GM18868 (cell line): ENCODE results near the gene GTPBP8.
A peak's percentile ranks its signal among the peaks of the same experiment; 100 is the strongest.
"Not testable (repeated sequence)": the region's sequence is repeated elsewhere in the genome, so short reads cannot be mapped to it uniquely, and the experiment has no call there.

Experiments used
- ATAC-seq: cut with Tn5 transposase; IDR thresholded peaks from one replicate; pipeline ENCODE4 v1.9.1; 2021; ENCODE audit warnings: mild to moderate bottlenecking, moderate library complexity; ENCODE audit not compliant: unreplicated experiment

GTPBP8 gene

DNA sequence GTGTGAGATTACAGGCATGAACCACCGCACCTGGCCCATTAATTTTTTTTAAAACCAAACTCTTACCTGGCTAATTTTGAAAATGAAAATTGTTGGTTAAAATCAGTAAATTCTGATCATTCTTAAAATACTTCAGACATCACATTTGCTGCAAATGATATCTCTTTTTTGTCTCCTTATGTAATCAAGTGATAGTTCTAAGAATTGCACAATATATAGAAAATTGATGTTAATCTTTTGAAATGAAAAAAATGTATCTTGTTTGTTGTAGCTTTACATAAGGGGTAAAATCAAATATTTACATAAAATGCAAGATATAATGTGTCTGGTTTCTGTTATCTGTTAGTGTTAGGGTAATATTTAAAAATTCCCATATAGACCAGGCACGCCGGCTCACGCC, 5.0 kb downstream of the GTPBP8 start:
- no peak for ATAC-seq

DNA sequence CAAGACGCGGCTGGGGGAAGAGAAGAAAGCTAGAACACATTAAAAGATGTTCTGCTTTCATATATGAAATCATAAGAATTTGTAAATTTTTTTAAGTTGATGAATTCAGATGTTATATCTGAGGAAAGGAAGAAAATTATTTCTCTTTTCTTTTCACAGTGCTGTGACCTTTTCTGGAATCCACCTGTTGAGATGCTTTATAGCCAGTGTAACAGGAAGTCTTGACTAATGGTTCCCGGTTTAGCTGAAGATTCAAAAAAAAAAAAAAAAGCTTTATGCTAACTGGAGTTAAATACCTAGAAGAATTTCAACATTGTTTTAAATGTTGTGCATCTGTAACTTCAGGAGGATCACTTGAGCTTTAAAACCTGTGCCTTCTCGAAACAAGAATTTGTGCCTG, 9.9 kb downstream of the GTPBP8 start:
- ATAC-seq = no peak

- no peak for ATAC-seq
These were observed 11.3 kb downstream of the GTPBP8 start for GRCh38 chr3:113002037-113002436.

- ATAC-seq = no peak
These were observed 11.9 kb downstream of the GTPBP8 start for GRCh38 chr3:113002679-113003078.

DNA sequence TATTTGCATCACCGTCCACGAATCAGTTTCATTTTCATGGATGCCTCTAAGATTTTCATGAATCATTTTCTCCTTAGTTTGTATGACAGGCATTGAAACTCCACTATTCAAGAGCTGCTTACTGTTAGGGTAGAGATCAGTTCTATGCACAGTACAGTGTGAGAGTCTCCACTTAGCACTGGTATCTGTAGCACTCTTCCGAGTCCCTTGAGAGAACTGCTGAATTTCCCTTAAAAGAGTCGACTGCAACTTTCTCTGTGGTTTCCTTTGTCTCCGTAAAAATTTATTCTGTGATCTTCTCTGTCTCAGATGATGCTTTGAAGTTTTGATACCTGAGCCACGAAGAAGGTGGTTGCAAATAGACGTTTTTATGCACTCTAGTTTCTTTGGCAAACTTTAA, 14.8 kb downstream of the GTPBP8 start:
- no peak for ATAC-seq

GRCh38 chr3:113006359-113007056, 15.7 kb downstream of the GTPBP8 start:
- no peak for ATAC-seq

- ATAC-seq = no peak
These were observed 17.3 kb downstream of the GTPBP8 start for GRCh38 chr3:113008117-113008516.

DNA sequence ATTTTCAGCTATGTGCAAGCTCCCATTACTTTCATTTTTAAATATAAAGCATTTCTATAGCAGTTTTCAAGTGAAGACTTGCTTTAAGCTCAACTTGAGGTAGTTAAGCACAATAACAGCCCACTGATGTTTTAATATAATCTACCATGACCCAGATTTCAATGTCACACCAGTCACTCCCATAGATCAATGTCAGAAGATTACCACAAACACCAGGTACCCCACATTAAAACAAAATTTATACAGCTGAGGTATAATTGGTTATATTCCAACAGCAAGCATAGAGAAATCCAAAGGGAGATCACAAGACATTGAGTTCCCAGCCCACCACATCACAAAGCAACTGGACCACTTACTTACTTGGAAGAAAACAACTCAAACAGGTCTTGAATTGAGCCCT, 22.8 kb downstream of the GTPBP8 start:
- ATAC-seq = no peak

- ATAC-seq = no peak
These were observed 27.9 kb downstream of the GTPBP8 start for GRCh38 chr3:113018536-113019181.

DNA sequence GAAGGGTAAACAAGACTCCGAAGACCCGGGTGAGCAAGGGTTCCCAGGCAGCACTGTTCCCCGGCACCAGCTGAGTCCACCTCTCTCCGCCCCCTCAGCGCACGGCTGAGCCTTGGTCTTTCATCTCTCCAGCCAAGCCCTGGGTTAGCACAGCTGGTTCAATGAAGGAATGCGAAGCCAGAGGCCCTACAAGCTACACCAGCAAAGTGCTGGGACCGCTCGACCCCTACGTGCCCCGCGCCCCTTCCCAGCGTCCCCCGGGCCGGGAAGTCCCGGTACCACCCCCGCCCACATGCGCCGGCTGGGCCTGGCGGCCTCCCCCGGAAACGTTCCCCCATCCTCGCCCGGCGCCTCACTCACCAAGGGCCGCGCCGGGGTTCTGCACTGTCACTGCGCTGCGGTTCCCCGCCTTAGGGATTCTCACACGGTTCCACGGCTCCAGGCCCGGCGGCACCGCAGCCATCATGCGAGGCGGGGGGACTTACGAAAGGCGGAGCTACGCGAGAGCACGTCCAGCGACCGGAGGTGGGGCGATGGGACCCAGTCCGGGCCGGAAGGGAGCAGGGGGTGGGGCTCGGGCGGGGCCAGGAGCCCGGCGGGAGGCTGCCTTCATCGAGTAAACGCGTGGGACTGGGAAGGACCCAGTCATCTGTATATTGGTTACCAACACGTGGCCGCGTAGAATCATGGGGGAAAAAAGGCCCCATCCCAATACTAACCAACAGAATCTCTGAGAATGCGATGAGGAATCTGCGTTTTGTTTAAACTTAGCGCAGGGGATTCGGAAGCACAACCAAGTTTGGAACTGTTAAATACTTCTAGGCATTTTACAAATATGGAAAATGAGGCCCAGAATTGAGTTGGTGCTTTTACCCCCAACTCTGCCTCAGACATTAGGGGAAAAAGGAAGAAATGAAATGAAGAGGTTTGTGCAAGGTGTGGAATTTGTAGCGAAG, 28.7 kb downstream of the GTPBP8 start:
- ATAC-seq = peak; percentile 92

DNA sequence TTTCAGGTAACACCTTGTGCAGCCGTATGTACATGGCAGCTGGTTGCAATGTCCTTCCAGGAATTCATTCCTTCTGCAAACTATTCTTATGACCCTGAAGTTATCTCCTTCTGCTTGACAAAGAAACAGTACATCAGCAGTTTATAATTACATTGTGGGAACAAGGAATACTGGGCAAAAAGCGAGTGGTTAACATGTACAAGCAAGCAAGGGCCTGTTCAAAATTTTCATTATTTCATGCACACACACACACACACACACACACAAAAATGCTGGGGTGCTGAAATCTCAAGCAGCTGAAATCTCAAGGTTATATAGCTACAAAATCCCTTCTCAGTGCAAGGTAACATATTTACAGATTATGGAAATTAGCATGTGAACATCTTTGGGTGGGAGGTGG, 30.7 kb downstream of the GTPBP8 start:
- no peak for ATAC-seq

GRCh38 chr3:113034011-113034410, 43.2 kb downstream of the GTPBP8 start:
- no peak for ATAC-seq

DNA sequence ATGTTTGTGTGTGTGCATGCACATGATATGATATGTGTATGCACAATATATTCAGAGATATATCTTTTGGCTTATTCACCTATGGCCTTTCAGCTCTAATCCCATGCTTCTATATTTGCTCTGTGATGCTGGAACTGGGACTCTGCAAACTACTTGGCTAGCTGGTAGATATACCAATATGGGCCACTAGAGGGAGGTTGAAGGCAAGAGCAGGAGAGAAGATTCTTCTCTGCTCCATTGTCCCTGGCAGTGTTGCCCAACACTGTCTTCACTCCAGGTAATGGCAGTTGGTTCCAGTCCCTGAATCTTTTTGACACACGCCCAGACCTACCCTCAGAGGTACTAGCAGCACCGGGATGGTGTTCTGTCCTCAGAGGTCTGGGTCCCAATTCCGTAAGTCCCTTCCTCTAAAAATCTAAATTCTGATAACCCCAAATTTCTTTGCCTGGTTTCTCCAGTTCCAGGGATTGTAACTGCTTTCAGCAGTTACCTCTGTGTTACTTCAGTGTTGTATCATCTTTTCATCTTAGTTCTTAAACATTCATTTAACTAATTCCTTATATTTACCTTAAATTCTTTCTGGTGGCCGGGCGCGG, 44.7 kb downstream of the GTPBP8 start:
- ATAC-seq = peak; percentile 72

GRCh38 chr3:113038328-113038727, 47.5 kb downstream of the GTPBP8 start:
- no peak for ATAC-seq

DNA sequence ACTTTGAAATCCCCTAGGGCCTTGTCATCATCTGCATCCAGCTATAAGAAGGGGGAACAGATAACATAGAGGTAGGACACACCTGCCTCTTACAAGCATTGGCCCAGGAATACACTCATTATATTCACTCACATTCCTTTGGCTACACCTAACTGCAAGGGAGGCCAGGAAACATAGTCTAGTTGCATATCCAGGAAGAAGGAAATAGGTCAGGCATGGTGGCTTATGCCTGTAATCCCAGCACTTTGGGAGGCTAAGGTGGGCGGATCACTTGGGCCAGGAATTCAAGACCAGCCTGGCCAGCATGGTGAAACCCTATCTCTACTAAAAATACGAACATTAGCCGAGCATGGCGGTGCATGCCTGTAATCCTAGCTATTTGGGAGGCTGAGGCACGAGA, 48.8 kb downstream of the GTPBP8 start:
- ATAC-seq = no peak

DNA sequence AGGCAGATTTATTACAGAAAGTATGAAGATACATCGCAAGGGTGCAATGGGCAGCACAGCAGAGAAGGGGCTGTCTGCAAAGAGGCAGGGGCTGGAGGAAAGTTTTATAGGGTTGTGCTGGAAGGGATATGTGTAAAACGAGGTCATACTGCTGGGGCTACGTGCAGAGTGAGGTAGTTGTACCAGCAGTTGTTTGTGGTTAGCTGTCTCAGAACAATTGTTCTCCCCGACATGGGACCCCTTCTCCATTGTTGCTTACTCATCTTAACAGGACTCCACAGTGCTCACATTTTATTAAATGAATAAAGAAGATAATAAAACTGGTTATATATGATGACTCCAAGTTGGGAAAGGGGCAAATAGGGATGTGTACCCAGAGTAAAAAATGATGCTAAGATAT, 49.4 kb downstream of the GTPBP8 start:
- no peak for ATAC-seq

- ATAC-seq = no peak
These were observed 52.9 kb downstream of the GTPBP8 start for GRCh38 chr3:113043686-113044085.

DNA sequence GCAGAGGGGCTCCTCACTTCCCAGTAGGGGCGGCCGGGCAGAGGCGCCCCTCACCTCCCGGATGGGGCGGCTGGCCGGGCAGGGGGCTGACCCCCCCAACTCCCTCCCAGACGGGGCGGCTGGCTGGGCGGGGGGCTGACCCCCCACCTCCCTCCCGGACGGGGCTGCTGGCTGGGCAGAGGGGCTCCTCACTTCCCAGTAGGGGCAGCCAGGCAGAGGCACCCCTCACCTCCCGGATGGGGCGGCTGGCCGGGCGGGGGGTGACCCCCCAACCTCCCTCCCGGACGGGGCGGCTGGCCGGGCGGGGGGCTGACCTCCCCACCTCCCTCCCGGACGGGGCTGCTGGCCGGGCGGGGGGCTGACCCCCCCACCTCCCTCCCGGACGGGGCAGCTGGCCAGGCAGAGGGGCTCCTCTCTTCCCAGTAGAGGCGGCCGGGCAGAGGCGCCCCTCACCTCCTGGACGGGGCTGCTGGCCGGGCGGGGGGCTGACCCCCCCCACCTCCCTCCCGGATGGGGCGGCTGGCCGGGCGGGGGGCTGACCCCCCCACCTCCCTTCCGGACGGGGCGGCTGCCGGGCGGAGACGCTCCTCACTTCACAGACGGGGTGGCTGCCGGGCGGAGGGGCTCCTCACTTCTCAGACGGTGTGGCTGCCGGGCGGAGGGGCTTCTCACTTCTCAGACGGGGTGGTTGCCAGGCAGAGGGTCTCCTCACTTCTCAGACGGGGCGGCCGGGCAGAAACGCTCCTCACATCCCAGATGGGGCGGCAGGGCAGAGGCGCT, 55.6 kb downstream of the GTPBP8 start:
- not testable (repeated sequence) for ATAC-seq

DNA sequence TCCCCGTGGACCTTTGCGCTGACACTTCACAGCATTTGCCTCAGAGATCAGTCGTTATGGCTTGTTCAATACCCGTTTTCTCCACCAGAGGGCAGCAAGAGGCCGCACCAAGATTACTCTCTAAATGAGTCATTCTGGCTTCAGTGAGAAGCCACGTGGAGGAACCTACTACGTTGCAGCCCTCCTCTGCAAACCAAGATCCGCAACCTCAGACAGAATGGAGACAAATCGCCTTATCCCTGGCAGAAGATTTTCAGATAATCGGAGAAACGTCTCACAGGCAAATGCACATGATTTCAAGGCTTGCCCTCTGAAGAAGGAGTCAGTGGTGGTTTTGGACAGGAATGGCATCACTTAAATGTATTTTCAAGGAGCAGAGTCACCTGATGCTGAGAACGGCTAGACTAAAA, 60.5 kb downstream of the GTPBP8 start:
- peak; percentile 96 for ATAC-seq
